DND-41 (cell line): ENCODE measurements around the gene HBP1.

ENCODE experiments used
- EZH2 ChIP-seq: IDR thresholded peaks from 3 replicates; pipeline ENCODE4 v1.6.1; 2012; ENCODE audit warnings: borderline replicate concordance, low read depth, mild to moderate bottlenecking, moderate library complexity, low read length, inconsistent platforms; ENCODE audit not compliant: severe bottlenecking
- TF ChIP-seq, protein P1 (sequence below): IDR thresholded peaks from 2 replicates; pipeline ENCODE4 v1.5.1; 2012; ENCODE audit warnings: borderline replicate concordance, low read length, moderate library complexity, mild to moderate bottlenecking; ENCODE audit not compliant: poor library complexity, severe bottlenecking; ENCODE audit errors: extremely low read depth

- TF ChIP-seq, protein P1, sequence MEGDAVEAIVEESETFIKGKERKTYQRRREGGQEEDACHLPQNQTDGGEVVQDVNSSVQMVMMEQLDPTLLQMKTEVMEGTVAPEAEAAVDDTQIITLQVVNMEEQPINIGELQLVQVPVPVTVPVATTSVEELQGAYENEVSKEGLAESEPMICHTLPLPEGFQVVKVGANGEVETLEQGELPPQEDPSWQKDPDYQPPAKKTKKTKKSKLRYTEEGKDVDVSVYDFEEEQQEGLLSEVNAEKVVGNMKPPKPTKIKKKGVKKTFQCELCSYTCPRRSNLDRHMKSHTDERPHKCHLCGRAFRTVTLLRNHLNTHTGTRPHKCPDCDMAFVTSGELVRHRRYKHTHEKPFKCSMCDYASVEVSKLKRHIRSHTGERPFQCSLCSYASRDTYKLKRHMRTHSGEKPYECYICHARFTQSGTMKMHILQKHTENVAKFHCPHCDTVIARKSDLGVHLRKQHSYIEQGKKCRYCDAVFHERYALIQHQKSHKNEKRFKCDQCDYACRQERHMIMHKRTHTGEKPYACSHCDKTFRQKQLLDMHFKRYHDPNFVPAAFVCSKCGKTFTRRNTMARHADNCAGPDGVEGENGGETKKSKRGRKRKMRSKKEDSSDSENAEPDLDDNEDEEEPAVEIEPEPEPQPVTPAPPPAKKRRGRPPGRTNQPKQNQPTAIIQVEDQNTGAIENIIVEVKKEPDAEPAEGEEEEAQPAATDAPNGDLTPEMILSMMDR = peak; percentile 75
- TF ChIP-seq EZH2 = no peak
These were observed 21.1 kb upstream of the HBP1 start for GRCh38 chr7:107147464-107148393.
